ENCODE data around the gene SLC7A5.

SLC7A5 gene

DNA sequence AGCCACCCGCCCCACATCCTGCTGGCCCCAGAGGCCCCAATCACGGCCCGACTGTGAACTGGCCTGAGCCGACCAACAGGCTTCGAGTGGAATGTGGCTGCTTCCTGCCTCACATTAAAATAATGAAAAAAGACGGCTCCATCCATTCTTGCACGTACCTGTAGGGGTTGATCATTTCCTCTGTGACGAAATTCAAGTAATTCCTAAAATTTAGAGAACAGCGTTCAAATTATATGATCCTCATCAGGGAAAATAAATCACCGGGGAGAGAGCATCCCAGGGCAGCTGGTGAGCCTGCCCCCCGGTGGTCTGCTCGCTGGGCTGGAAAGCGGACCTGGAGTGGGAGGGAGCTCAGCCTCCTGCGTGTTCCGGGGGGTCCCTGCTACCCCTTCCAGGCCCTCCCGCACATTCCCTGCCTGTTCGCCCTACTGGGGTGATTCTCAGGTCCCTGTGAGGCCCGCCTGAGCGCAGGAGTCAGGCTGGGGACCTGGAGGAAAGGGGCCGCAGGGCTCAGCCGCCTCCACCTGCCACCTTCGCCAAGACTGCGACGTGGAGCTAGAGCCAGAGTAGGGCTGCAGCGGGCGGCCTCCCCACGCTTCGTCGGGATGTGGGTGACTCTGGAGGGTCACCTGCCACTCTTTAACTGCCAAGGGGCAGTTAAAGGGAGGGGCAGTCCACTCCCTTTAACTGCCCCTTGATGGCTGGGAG lies 28.9 kb downstream of the SLC7A5 start:
- H4K20me1 ChIP-seq (ENCODE audit: insufficient read depth, low read length) = peaks cover 90% of the 10 kb centered on the region
- ATAC-seq (ENCODE audit: insufficient read depth, low read depth) = no peak
- H3K9ac ChIP-seq (ENCODE audit: low read depth, low read length) = no peak overlapping the region
- no peaks in the 10 kb centered on the region for H3K4me1 ChIP-seq (ENCODE audit: insufficient read depth, low read length)
- H2AFZ ChIP-seq (ENCODE audit: low read depth, low read length) = no peak overlapping the region
- H3K9me3 ChIP-seq (ENCODE audit: insufficient read depth, low read length, severe bottlenecking) = no peaks in the 10 kb centered on the region
- H3K4me3 ChIP-seq (ENCODE audit: low read depth in 1 of 2, low read length in 2 of 2) = no peak overlapping the region
- no peak overlapping the region for H3K27ac ChIP-seq (ENCODE audit: low read length)
- H3K27me3 ChIP-seq (ENCODE audit: insufficient read depth, low read length, poor library complexity) = no peaks in the 10 kb centered on the region
- no peak for DNase-seq
- H3K36me3 ChIP-seq (ENCODE audit: insufficient read depth, low read length) = peaks cover 98% of the 10 kb centered on the region
- TF ChIP-seq, protein P1, sequence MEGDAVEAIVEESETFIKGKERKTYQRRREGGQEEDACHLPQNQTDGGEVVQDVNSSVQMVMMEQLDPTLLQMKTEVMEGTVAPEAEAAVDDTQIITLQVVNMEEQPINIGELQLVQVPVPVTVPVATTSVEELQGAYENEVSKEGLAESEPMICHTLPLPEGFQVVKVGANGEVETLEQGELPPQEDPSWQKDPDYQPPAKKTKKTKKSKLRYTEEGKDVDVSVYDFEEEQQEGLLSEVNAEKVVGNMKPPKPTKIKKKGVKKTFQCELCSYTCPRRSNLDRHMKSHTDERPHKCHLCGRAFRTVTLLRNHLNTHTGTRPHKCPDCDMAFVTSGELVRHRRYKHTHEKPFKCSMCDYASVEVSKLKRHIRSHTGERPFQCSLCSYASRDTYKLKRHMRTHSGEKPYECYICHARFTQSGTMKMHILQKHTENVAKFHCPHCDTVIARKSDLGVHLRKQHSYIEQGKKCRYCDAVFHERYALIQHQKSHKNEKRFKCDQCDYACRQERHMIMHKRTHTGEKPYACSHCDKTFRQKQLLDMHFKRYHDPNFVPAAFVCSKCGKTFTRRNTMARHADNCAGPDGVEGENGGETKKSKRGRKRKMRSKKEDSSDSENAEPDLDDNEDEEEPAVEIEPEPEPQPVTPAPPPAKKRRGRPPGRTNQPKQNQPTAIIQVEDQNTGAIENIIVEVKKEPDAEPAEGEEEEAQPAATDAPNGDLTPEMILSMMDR (IDR thresholded peaks at IDR 0.05; ENCODE audit: borderline replicate concordance, extremely low read depth, low read length, poor library complexity, severe bottlenecking) = peak; percentile 33
- TF ChIP-seq EZH2 (IDR thresholded peaks at IDR 0.05; ENCODE audit: borderline replicate concordance, low read depth, low read length, severe bottlenecking) = no peak
- no peak overlapping the region for H3K4me2 ChIP-seq (ENCODE audit: insufficient read depth, low read length)
- peaks cover 78% of the 10 kb centered on the region for H3K79me2 ChIP-seq (ENCODE audit: insufficient read depth, low read length)

DNA sequence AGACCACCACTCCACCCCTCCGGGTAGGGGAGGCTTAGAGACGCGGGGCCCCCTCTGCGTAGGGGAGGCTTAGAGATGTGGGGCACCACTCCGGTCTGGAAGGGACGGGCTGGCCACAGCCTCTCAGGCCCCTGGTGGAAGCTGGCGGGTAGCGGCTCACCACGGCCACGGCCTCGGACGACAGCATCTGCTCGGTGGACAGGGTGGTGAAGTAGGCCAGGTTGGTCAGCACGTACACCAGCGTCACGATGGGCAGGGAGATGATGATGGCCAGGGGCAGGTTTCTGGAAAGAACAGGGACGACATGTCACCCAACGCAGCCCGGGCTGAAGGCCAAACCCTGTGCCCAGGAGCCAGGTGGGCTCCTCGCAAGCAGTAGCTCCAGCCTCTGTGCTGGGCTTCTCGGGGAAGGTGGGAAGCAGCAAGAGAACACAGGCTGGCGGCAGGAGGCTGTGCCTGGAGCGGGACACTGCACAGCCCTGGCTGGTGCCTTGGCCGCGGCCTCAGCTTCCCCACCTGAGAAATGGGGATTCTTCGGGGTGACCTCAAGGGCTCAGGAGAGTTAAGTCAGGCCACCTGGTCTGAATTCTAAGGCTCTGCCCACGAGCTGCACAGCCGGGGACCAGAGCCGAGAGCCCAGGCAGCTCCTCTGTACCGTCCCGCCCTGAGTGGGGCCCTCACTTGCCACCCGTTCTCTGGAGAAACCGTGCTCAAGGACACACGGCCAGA lies 29.6 kb downstream of the SLC7A5 start:
- Histone ChIP-seq H3K79me2 (ENCODE audit: insufficient read depth, low read length) (peaks cover 72% of the 10 kb centered on the region), H3K4me3 (ENCODE audit: low read depth in 1 of 2, low read length in 2 of 2) (no peak overlapping the region), H3K4me1 (ENCODE audit: insufficient read depth, low read length) (no peaks in the 10 kb centered on the region), H3K27me3 (ENCODE audit: insufficient read depth, low read length, poor library complexity) (no peaks in the 10 kb centered on the region), H3K27ac (ENCODE audit: low read length) (no peak overlapping the region), H3K4me2 (ENCODE audit: insufficient read depth, low read length) (no peak overlapping the region), H4K20me1 (ENCODE audit: insufficient read depth, low read length) (peaks cover 90% of the 10 kb centered on the region), H3K9me3 (ENCODE audit: insufficient read depth, low read length, severe bottlenecking) (no peaks in the 10 kb centered on the region), H3K9ac (ENCODE audit: low read depth, low read length) (no peak overlapping the region), H2AFZ (ENCODE audit: low read depth, low read length) (no peak overlapping the region), H3K36me3 (ENCODE audit: insufficient read depth, low read length) (peaks cover 98% of the 10 kb centered on the region)
- no peak for DNase-seq
- TF ChIP-seq EZH2 (IDR thresholded peaks at IDR 0.05; ENCODE audit: borderline replicate concordance, low read depth, low read length, severe bottlenecking) = no peak
- TF ChIP-seq, protein P1 (IDR thresholded peaks at IDR 0.05; ENCODE audit: borderline replicate concordance, extremely low read depth, low read length, poor library complexity, severe bottlenecking) = no peak
- no peak for ATAC-seq (ENCODE audit: insufficient read depth, low read depth)

DNA sequence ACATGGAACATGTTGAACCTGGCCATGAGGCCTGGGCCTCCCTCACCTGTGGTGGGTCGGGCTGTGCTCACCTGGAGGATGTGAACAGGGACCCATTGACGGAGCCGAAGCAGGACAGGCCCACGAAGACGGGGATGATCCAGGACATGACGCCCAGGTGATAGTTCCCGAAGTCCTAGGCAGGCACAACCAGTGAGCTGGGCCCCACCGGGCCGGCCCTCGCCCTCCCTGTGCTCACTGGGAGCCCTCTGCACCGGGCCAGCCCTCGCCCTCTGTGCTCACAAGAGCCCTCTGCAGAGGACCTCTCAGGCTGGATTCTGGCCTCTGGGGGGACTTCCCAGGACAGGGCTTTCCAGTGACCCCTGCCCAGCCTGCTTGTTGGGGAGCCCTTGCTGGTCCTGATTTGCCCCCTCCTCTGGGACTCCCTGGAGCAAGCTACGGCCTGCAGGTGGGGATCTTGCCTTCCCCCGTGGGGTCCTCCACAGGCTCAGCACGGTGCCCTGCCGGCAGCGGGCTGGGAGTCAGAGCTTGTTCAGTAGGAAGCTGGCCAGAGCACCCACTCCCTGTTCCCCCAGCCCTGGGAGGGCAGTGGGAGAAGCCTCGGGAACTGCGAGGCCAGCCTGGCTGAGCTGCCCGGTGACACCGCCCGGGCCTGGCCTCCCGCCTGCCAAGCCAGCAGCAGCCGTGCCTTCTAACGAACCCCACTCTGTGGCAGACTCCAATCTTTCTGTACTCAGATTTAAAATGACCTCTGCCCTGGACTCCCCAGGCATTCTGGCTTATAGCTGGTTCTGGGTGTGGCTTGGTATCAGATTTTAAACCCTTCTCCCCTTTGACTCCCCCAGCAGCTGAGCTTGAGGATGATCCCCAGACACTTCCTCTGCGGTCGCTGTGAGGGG lies 30.4 kb downstream of the SLC7A5 start:
- DNase-seq = no peak
- H3K27ac ChIP-seq (ENCODE audit: low read length) = no peak overlapping the region
- no peaks in the 10 kb centered on the region for H3K4me1 ChIP-seq (ENCODE audit: insufficient read depth, low read length)
- H3K9me3 ChIP-seq (ENCODE audit: insufficient read depth, low read length, severe bottlenecking) = no peaks in the 10 kb centered on the region
- H3K9ac ChIP-seq (ENCODE audit: low read depth, low read length) = no peak overlapping the region
- H3K4me2 ChIP-seq (ENCODE audit: insufficient read depth, low read length) = no peak overlapping the region
- no peak overlapping the region for H2AFZ ChIP-seq (ENCODE audit: low read depth, low read length)
- H3K27me3 ChIP-seq (ENCODE audit: insufficient read depth, low read length, poor library complexity) = no peaks in the 10 kb centered on the region
- ATAC-seq (ENCODE audit: insufficient read depth, low read depth) = no peak
- peaks cover 98% of the 10 kb centered on the region for H3K36me3 ChIP-seq (ENCODE audit: insufficient read depth, low read length)
- peaks cover 66% of the 10 kb centered on the region for H3K79me2 ChIP-seq (ENCODE audit: insufficient read depth, low read length)
- TF ChIP-seq, protein P1 (IDR thresholded peaks at IDR 0.05; ENCODE audit: borderline replicate concordance, extremely low read depth, low read length, poor library complexity, severe bottlenecking) = no peak
- TF ChIP-seq EZH2 (IDR thresholded peaks at IDR 0.05; ENCODE audit: borderline replicate concordance, low read depth, low read length, severe bottlenecking) = no peak
- peaks cover 89% of the 10 kb centered on the region for H4K20me1 ChIP-seq (ENCODE audit: insufficient read depth, low read length)
- H3K4me3 ChIP-seq (ENCODE audit: low read depth in 1 of 2, low read length in 2 of 2) = no peak overlapping the region
